H1 (cell line): Measurements from ENCODE around the gene KIF20A. TPM values are rescaled to one million over a fixed set of nuclear protein-coding genes. Genes with fewer than 3 reads are reported as not detected.

Source experiments
- BACH1 ChIP-seq: IDR thresholded peaks from 2 replicates; pipeline ENCODE4 v1.6.1; 2012; ENCODE audit warnings: low read length, improper control_type of control experiment
- CREB1 ChIP-seq: IDR thresholded peaks from 2 replicates; pipeline ENCODE4 v1.6.1; 2012; ENCODE audit warnings: inconsistent platforms
- HDAC2 ChIP-seq, 2 experiments: fragments of 300-600 bp in 1 of 2; sonication (generic) in 1 of 2; IDR thresholded peaks; 2 replicates each; pipeline ENCODE4 v1.6.1; 2011 to 2012; ENCODE audit warnings: low read depth in 2 of 2, low read length in 2 of 2, mild to moderate bottlenecking in 2 of 2, moderate library complexity in 2 of 2, borderline replicate concordance in 1 of 2, inconsistent platforms in 1 of 2
- KDM4A ChIP-seq: IDR thresholded peaks from one replicate; pipeline ENCODE4 v1.7.1; 2012; ENCODE audit warnings: low read depth, mild to moderate bottlenecking, moderate library complexity, low read length, inconsistent platforms; ENCODE audit not compliant: severe bottlenecking
- SIX5 ChIP-seq: IDR thresholded peaks from 2 replicates; pipeline ENCODE4 v1.6.1; 2011; ENCODE audit warnings: mild to moderate bottlenecking, low read depth, low read length
- SP2 ChIP-seq: IDR thresholded peaks from 2 replicates; pipeline ENCODE4 v1.6.1; 2012; ENCODE audit warnings: mild to moderate bottlenecking, low read length, inconsistent platforms
- TAF7 ChIP-seq: optimal IDR thresholded peaks from 2 replicates; pipeline ENCODE3; 2011; ENCODE audit warnings: low read depth, mild to moderate bottlenecking, inconsistent platforms, low read length, moderate library complexity, borderline replicate concordance
- polyA plus RNA-seq, 7 experiments: library from polyadenylated mRNA; depleted of rRNA in 3 of 7; stranded (reverse) in 5 of 7; unstranded in 2 of 7; fragments of >200 nt in 5 of 7; fragments of 200-250 nt in 2 of 7; gene quantifications; 1 replicate in 5 of 7; 2 replicates in 1 of 7; 4 replicates in 1 of 7; pipeline versions ENCODE4 v1.2.1 to v1.2.3, GENCODE V29; 2011 to 2013; ENCODE audit warnings: missing spikeins in 2 of 7, mixed read lengths in 2 of 7
- total RNA-seq: library from RNA; stranded (reverse); fragmentation: NEBNext Ultra II Directional; extraction: Animal tissue kit (Norgen Biotek cat#: 25700); gene quantifications from 2 replicates; pipeline ENCODE4 v1.2.1, GENCODE V29; 2021
- TF ChIP-seq, protein P1 (sequence below): fragments of 300-600 bp; sonication (generic); IDR thresholded peaks from 2 replicates; pipeline ENCODE4 v1.7.1; 2012; ENCODE audit warnings: low read length, moderate library complexity, mild to moderate bottlenecking, inconsistent platforms; ENCODE audit not compliant: insufficient replicate concordance

KIF20A gene
- total and polyA plus RNA-seq, 2 of the 8 experiments (the other 6 are each of a cell fraction or from before 2014, with no cell fraction given): 33.3 to 67.1 TPM

DNA sequence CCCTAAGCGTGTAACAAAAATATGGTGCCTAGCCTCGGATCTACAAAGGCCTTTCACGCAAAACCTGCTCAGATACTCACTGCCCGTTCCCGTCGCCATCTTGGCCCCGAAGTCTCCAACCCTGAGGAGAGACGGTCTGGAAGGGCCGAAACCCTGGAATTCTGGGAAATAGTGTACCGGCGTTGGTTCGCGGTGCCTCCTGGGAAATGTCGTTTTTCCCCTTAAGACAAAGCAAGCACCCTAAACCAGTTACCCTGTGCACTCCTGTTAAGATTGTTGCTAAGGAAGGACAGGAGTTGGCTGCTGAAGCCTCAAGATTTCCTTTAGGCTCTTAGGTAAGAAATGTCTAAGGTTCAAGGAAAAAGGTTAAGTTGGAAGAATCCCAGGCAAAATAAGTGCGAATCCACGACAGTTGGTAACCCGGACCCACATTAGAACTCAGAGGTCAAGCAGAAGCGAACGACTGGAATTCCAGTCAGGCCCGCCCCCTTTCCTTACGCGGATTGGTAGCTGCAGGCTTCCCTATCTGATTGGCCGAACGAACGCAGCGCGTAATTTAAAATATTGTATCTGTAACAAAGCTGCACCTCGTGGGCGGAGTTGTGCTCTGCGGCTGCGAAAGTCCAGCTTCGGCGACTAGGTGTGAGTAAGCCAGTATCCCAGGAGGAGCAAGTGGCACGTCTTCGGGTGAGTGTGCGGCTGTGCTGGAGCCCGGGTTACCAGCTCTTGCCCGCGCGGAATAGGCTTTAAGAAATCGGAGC lies at the start of gene KIF20A, which contains the start of gene BRD8 (continued):
- TF ChIP-seq HDAC2 (IDR thresholded peaks at IDR 0.05; ENCODE audit: borderline replicate concordance in 1 of 2, low read depth in 2 of 2, low read length in 2 of 2) (peak; percentile 57 to 89; a peak in 2 of 4 replicates), CREB1 (0 out of 2 replicates have a peak, but pooled peaks have one; percentile 47), KDM4A (peak; percentile 54), SIX5 (peak; percentile 52), BACH1 (no peak), SP2 (no peak), TAF7 (peak; percentile 90)
- TF ChIP-seq, protein P1, sequence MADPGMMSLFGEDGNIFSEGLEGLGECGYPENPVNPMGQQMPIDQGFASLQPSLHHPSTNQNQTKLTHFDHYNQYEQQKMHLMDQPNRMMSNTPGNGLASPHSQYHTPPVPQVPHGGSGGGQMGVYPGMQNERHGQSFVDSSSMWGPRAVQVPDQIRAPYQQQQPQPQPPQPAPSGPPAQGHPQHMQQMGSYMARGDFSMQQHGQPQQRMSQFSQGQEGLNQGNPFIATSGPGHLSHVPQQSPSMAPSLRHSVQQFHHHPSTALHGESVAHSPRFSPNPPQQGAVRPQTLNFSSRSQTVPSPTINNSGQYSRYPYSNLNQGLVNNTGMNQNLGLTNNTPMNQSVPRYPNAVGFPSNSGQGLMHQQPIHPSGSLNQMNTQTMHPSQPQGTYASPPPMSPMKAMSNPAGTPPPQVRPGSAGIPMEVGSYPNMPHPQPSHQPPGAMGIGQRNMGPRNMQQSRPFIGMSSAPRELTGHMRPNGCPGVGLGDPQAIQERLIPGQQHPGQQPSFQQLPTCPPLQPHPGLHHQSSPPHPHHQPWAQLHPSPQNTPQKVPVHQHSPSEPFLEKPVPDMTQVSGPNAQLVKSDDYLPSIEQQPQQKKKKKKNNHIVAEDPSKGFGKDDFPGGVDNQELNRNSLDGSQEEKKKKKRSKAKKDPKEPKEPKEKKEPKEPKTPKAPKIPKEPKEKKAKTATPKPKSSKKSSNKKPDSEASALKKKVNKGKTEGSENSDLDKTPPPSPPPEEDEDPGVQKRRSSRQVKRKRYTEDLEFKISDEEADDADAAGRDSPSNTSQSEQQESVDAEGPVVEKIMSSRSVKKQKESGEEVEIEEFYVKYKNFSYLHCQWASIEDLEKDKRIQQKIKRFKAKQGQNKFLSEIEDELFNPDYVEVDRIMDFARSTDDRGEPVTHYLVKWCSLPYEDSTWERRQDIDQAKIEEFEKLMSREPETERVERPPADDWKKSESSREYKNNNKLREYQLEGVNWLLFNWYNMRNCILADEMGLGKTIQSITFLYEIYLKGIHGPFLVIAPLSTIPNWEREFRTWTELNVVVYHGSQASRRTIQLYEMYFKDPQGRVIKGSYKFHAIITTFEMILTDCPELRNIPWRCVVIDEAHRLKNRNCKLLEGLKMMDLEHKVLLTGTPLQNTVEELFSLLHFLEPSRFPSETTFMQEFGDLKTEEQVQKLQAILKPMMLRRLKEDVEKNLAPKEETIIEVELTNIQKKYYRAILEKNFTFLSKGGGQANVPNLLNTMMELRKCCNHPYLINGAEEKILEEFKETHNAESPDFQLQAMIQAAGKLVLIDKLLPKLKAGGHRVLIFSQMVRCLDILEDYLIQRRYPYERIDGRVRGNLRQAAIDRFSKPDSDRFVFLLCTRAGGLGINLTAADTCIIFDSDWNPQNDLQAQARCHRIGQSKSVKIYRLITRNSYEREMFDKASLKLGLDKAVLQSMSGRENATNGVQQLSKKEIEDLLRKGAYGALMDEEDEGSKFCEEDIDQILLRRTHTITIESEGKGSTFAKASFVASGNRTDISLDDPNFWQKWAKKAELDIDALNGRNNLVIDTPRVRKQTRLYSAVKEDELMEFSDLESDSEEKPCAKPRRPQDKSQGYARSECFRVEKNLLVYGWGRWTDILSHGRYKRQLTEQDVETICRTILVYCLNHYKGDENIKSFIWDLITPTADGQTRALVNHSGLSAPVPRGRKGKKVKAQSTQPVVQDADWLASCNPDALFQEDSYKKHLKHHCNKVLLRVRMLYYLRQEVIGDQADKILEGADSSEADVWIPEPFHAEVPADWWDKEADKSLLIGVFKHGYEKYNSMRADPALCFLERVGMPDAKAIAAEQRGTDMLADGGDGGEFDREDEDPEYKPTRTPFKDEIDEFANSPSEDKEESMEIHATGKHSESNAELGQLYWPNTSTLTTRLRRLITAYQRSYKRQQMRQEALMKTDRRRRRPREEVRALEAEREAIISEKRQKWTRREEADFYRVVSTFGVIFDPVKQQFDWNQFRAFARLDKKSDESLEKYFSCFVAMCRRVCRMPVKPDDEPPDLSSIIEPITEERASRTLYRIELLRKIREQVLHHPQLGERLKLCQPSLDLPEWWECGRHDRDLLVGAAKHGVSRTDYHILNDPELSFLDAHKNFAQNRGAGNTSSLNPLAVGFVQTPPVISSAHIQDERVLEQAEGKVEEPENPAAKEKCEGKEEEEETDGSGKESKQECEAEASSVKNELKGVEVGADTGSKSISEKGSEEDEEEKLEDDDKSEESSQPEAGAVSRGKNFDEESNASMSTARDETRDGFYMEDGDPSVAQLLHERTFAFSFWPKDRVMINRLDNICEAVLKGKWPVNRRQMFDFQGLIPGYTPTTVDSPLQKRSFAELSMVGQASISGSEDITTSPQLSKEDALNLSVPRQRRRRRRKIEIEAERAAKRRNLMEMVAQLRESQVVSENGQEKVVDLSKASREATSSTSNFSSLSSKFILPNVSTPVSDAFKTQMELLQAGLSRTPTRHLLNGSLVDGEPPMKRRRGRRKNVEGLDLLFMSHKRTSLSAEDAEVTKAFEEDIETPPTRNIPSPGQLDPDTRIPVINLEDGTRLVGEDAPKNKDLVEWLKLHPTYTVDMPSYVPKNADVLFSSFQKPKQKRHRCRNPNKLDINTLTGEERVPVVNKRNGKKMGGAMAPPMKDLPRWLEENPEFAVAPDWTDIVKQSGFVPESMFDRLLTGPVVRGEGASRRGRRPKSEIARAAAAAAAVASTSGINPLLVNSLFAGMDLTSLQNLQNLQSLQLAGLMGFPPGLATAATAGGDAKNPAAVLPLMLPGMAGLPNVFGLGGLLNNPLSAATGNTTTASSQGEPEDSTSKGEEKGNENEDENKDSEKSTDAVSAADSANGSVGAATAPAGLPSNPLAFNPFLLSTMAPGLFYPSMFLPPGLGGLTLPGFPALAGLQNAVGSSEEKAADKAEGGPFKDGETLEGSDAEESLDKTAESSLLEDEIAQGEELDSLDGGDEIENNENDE: no peak
